Astrocyte (in vitro differentiated cells and primary cell): ENCODE data around the gene VGLL4. TPM values are rescaled to one million over a fixed set of nuclear protein-coding genes. Genes with fewer than 3 reads are reported as not detected.
"Not testable (repeated sequence)": the region's sequence is repeated elsewhere in the genome, so short reads cannot be mapped to it uniquely, and the experiment has no call there.

Source experiments
- DNase-seq: peaks from one replicate; pipeline ENCODE4 v3.0.0-alpha.2; 2010; ENCODE audit warnings: low read depth
- FAIRE-seq: peaks from 2 replicates; lab custom pipeline; 2011; peaks lifted over from hg19 to GRCh38; lab: Jason Lieb, UNC
- H2AFZ ChIP-seq: 2 replicates; pipeline ENCODE4 v1.6.0; 2012; ENCODE audit warnings: low read depth, low read length, inconsistent platforms
- H3K27ac ChIP-seq: 2 replicates; pipeline ENCODE4 v1.5.1; 2011; ENCODE audit warnings: low read depth, low read length, inconsistent platforms
- H3K27me3 ChIP-seq: 2 replicates; pipeline ENCODE4 v1.6.0; 2011; ENCODE audit warnings: low read length, inconsistent platforms; ENCODE audit not compliant: insufficient read depth
- H3K36me3 ChIP-seq: 2 replicates; pipeline ENCODE4 v1.5.1; 2011; ENCODE audit warnings: low read length, inconsistent platforms; ENCODE audit not compliant: insufficient read depth
- H3K4me1 ChIP-seq: 2 replicates; pipeline ENCODE4 v1.5.1; 2011; ENCODE audit warnings: low read length, inconsistent platforms; ENCODE audit not compliant: insufficient read depth
- H3K4me2 ChIP-seq: 2 replicates; pipeline ENCODE4 v1.6.0; 2012; ENCODE audit warnings: low read length, inconsistent platforms
- H3K4me3 ChIP-seq: 2 replicates; pipeline ENCODE4 v1.5.1; 2011; ENCODE audit warnings: low read depth, mild to moderate bottlenecking, low read length, inconsistent platforms; ENCODE audit not compliant: insufficient read depth
- H3K79me2 ChIP-seq: 2 replicates; pipeline ENCODE4 v1.6.0; 2012; ENCODE audit warnings: mild to moderate bottlenecking, low read length, inconsistent platforms; ENCODE audit not compliant: insufficient read depth
- H3K9ac ChIP-seq: 2 replicates; pipeline ENCODE4 v1.6.0; 2012; ENCODE audit warnings: mild to moderate bottlenecking, low read length, inconsistent platforms
- H3K9me3 ChIP-seq: 2 replicates; pipeline ENCODE4 v1.5.1; 2012; ENCODE audit warnings: low read depth, mild to moderate bottlenecking, low read length, inconsistent platforms; ENCODE audit not compliant: insufficient read depth
- H4K20me1 ChIP-seq: 2 replicates; pipeline ENCODE4 v1.6.0; 2012; ENCODE audit warnings: low read length, inconsistent platforms; ENCODE audit not compliant: insufficient read depth
- H3K27ac Mint-ChIP-seq: one replicate; pipeline ENCODE4 v1.8.0; 2021; ENCODE audit warnings: mild to moderate bottlenecking, mixed read lengths; ENCODE audit not compliant: unreplicated experiment
- H3K27me3 Mint-ChIP-seq: one replicate; pipeline ENCODE4 v1.8.0; 2021; ENCODE audit warnings: low read depth, mixed read lengths; ENCODE audit not compliant: unreplicated experiment
- H3K36me3 Mint-ChIP-seq: one replicate; pipeline ENCODE4 v1.8.0; 2021; ENCODE audit warnings: low read depth, mixed read lengths; ENCODE audit not compliant: unreplicated experiment
- H3K4me1 Mint-ChIP-seq: one replicate; pipeline ENCODE4 v1.8.0; 2021; ENCODE audit warnings: low read depth, mixed read lengths; ENCODE audit not compliant: unreplicated experiment
- H3K4me3 Mint-ChIP-seq: one replicate; pipeline ENCODE4 v1.8.0; 2021; ENCODE audit warnings: mild to moderate bottlenecking, moderate library complexity, mixed read lengths; ENCODE audit not compliant: unreplicated experiment
- H3K9me3 Mint-ChIP-seq: one replicate; pipeline ENCODE4 v1.8.0; 2021; ENCODE audit warnings: mild to moderate bottlenecking, mixed read lengths; ENCODE audit not compliant: unreplicated experiment
- EZH2 ChIP-seq: IDR thresholded peaks from 2 replicates; pipeline ENCODE4 v1.6.1; 2012; ENCODE audit warnings: mild to moderate bottlenecking, low read length, inconsistent platforms; ENCODE audit not compliant: insufficient read depth
- total RNA-seq: library from RNA; stranded (reverse); gene quantifications from 2 replicates; pipeline ENCODE4 v1.2.1, GENCODE V29; 2021
- TF ChIP-seq, protein P1 (sequence below): IDR thresholded peaks from 2 replicates; pipeline ENCODE4 v1.5.1; 2011; ENCODE audit warnings: low read depth, mild to moderate bottlenecking, inconsistent platforms, low read length, moderate library complexity; ENCODE audit not compliant: insufficient read depth

The VGLL4 gene
- total RNA-seq, 1 donor from 2014 or later = 70.3 TPM

DNA sequence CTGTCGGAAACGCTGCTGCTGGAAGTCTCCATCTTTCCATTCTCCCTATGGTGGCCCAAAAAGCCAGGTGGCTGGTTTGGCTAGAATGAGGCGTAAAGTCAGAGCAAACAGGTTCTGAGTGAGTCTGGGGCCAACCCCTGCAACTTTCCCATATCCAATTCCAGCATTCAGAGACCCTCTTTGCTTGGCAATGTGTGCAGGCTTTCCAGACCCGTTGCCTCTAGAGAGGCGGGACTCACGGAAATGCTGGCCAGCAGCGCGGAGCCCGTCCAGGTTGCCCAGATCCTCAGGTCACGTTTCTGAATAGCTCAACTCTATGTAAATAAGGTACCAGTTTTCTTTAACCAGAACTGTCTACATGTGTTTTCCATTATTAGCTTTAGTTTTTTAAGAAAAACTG, 68.0 kb downstream of the VGLL4 start:
- Mint-ChIP-seq H3K4me1 (peaks cover 17% of the 10 kb centered on the region), H3K27me3 (no peaks in the 10 kb centered on the region), H3K36me3 (peaks cover 19% of the 10 kb centered on the region), H3K9me3 (no peaks in the 10 kb centered on the region), H3K27ac (no peak overlapping the region), H3K4me3 (no peak overlapping the region)
- no peak overlapping the region for H3K9ac ChIP-seq
- no peaks in the 10 kb centered on the region for H3K9me3 ChIP-seq
- H4K20me1 ChIP-seq = peaks cover 73% of the 10 kb centered on the region
- DNase-seq (no peak), FAIRE-seq (no peak)
- no peak overlapping the region for H3K4me3 ChIP-seq
- H2AFZ ChIP-seq = no peak overlapping the region
- no peak overlapping the region for H3K4me2 ChIP-seq
- H3K79me2 ChIP-seq = peaks cover 95% of the 10 kb centered on the region
- peaks cover 14% of the 10 kb centered on the region for H3K4me1 ChIP-seq
- H3K27me3 ChIP-seq = no peaks in the 10 kb centered on the region
- no peak overlapping the region for H3K27ac ChIP-seq
- peaks cover 12% of the 10 kb centered on the region for H3K36me3 ChIP-seq
- TF ChIP-seq, protein P1, sequence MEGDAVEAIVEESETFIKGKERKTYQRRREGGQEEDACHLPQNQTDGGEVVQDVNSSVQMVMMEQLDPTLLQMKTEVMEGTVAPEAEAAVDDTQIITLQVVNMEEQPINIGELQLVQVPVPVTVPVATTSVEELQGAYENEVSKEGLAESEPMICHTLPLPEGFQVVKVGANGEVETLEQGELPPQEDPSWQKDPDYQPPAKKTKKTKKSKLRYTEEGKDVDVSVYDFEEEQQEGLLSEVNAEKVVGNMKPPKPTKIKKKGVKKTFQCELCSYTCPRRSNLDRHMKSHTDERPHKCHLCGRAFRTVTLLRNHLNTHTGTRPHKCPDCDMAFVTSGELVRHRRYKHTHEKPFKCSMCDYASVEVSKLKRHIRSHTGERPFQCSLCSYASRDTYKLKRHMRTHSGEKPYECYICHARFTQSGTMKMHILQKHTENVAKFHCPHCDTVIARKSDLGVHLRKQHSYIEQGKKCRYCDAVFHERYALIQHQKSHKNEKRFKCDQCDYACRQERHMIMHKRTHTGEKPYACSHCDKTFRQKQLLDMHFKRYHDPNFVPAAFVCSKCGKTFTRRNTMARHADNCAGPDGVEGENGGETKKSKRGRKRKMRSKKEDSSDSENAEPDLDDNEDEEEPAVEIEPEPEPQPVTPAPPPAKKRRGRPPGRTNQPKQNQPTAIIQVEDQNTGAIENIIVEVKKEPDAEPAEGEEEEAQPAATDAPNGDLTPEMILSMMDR = no peak
- TF ChIP-seq EZH2 = no peak

DNA sequence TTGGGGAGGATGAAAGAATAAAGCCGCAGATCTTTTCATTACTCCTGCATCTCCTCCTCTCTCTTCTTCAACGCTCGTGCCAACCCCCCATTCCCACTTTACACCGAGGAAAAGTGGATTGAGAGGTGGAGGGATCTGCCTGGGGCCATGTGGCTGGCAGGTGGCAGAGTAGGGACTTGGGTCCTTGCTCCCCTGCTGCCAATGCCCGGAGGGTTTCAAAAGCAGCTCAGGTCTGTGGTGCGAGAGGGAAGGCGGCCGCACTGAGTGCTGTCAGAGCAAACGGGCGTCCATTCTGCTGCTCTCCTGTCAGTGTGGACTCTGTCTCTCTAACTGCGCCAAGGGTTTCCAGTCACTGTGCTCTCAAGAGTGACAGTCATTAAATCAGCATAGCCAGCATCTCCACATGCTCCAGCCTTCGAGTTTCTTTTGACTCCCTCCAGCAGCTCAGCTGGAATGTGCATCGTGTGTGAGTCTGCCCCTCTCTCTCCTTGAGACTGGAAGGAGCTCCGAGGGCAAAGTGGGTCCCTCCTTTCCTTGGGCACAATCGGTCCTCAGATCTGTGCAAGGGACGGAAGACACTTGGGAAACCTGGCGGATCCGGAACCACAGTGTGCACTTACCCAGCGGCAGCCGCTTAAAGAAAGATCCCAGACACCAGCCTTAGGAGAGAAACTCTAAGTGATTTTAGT, 68.6 kb downstream of the VGLL4 start:
- Histone ChIP-seq H3K9ac (no peak overlapping the region), H3K27me3 (no peaks in the 10 kb centered on the region), H3K4me1 (peaks cover 14% of the 10 kb centered on the region), H3K4me2 (no peak overlapping the region), H4K20me1 (peaks cover 67% of the 10 kb centered on the region), H3K4me3 (no peak overlapping the region), H3K9me3 (no peaks in the 10 kb centered on the region), H3K36me3 (peaks cover 10% of the 10 kb centered on the region), H3K27ac (no peak overlapping the region), H2AFZ (no peak overlapping the region), H3K79me2 (peaks cover 95% of the 10 kb centered on the region)
- Mint-ChIP-seq H3K4me1 (peaks cover 17% of the 10 kb centered on the region), H3K9me3 (no peaks in the 10 kb centered on the region), H3K36me3 (peaks cover 19% of the 10 kb centered on the region), H3K4me3 (peak overlapping the region; percentile 41), H3K27me3 (no peaks in the 10 kb centered on the region), H3K27ac (no peak overlapping the region)
- FAIRE-seq = no peak
- no peak for DNase-seq
- TF ChIP-seq EZH2 = no peak
- TF ChIP-seq, protein P1 = no peak

DNA sequence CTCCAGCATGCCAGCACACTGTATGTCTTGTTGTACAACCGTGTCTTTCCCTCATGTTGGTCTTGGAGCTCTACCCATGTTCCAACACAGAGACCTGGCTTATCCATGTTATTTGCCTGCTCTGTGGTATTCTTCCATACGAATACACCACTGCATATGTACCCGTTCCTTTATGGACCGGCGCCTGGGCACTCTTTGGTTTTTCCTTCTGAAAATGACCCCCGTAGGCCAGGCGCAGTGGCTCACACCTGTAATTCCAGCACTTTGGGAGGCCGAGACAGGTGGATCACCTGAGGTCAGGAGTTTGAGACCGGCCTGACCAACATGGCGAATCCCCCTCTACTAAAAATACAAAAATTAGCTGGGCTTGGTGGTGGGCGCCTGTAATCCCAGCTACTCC, 71.1 kb downstream of the VGLL4 start:
- H3K4me2 ChIP-seq, H3K9me3 Mint-ChIP-seq, H2AFZ ChIP-seq, H3K9ac ChIP-seq, DNase-seq, H3K27me3 Mint-ChIP-seq, H3K27ac ChIP-seq, H3K4me3 Mint-ChIP-seq, H3K4me3 ChIP-seq, H3K27me3 ChIP-seq, H3K9me3 ChIP-seq, FAIRE-seq, H3K36me3 ChIP-seq: not testable (repeated sequence)
- Histone ChIP-seq H3K79me2 (peaks cover 89% of the 10 kb centered on the region), H4K20me1 (peaks cover 51% of the 10 kb centered on the region), H3K4me1 (peaks cover 37% of the 10 kb centered on the region)
- Mint-ChIP-seq H3K4me1 (peaks cover 31% of the 10 kb centered on the region), H3K27ac (peak overlapping the region; percentile 5), H3K36me3 (peaks cover 19% of the 10 kb centered on the region)
